B cell (primary cell): Measurements from ENCODE around the gene KDF1.

Experiments used
- CTCF ChIP-seq: fragments of 200-600 bp; IDR thresholded peaks from one replicate; pipeline ENCODE4 v1.8.0; 2022; ENCODE audit warnings: antibody characterized with exemption, mild to moderate bottlenecking
- EZH2 ChIP-seq: IDR thresholded peaks from 2 replicates; pipeline ENCODE4 v1.6.1; 2012; ENCODE audit warnings: borderline replicate concordance, low read depth, mild to moderate bottlenecking, moderate library complexity, low read length; ENCODE audit not compliant: insufficient read depth, poor library complexity, severe bottlenecking

GRCh38 chr1:26956321-26956720, 3.9 kb downstream of the KDF1 start:
- TF ChIP-seq EZH2 (no peak), CTCF (no peak)
